ENCODE results near the gene PHC2.

- no peak for TF ChIP-seq EZH2 (IDR thresholded peaks at IDR 0.05; ENCODE audit: low read length)
- TF ChIP-seq, protein P1, sequence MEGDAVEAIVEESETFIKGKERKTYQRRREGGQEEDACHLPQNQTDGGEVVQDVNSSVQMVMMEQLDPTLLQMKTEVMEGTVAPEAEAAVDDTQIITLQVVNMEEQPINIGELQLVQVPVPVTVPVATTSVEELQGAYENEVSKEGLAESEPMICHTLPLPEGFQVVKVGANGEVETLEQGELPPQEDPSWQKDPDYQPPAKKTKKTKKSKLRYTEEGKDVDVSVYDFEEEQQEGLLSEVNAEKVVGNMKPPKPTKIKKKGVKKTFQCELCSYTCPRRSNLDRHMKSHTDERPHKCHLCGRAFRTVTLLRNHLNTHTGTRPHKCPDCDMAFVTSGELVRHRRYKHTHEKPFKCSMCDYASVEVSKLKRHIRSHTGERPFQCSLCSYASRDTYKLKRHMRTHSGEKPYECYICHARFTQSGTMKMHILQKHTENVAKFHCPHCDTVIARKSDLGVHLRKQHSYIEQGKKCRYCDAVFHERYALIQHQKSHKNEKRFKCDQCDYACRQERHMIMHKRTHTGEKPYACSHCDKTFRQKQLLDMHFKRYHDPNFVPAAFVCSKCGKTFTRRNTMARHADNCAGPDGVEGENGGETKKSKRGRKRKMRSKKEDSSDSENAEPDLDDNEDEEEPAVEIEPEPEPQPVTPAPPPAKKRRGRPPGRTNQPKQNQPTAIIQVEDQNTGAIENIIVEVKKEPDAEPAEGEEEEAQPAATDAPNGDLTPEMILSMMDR (optimal IDR thresholded peaks at IDR 0.05 in 1 of 3, IDR thresholded peaks at IDR 0.05 in 1 of 3, conservative IDR thresholded peaks at IDR 0.05 in 1 of 3; ENCODE audit: extremely low read depth in 1 of 3, insufficient read depth in 2 of 3, low read length in 3 of 3): no peak
Observed at GRCh38 chr1:33383489-33383888, 47.4 kb downstream of the PHC2 start.
